NCI-H2227 (cell line): Measurements from ENCODE around the gene MAP1LC3B2.

Experiments
- DNase-seq: peaks from one replicate; lab custom pipeline; 2025; ENCODE audit not compliant: unreplicated experiment; lab: John Stamatoyannopoulos, UW

Gene MAP1LC3B2

GRCh38 chr12:116559162-116559935, at the start of gene MAP1LC3B2:
TSS of gene MAP1LC3B2 (plus strand) at chr12:116559381. CDS start at chr12:116575943, 16,562 bp downstream.
- no peak for DNase-seq

- no peak for DNase-seq
Observed at GRCh38 chr12:116513944-116514343, 45.2 kb upstream of the MAP1LC3B2 start.

GRCh38 chr12:116515684-116516083, 43.5 kb upstream of the MAP1LC3B2 start:
- DNase-seq, result no peak

GRCh38 chr12:116516657-116517056, 42.5 kb upstream of the MAP1LC3B2 start:
- DNase-seq, result no peak

GRCh38 chr12:116517431-116518045, 41.6 kb upstream of the MAP1LC3B2 start:
- no peak for DNase-seq

GRCh38 chr12:116520225-116520760, 38.9 kb upstream of the MAP1LC3B2 start:
- no peak for DNase-seq

- DNase-seq, result no peak
Observed at GRCh38 chr12:116520801-116521471, 38.2 kb upstream of the MAP1LC3B2 start.

GRCh38 chr12:116524311-116524710, 34.9 kb upstream of the MAP1LC3B2 start:
- DNase-seq, result no peak

- DNase-seq, result no peak
Observed at GRCh38 chr12:116524964-116525379, 34.2 kb upstream of the MAP1LC3B2 start.

- DNase-seq, result no peak
Observed at GRCh38 chr12:116525418-116526001, 33.7 kb upstream of the MAP1LC3B2 start.

- no peak for DNase-seq
Observed at GRCh38 chr12:116528065-116528464, 31.1 kb upstream of the MAP1LC3B2 start.

- no peak for DNase-seq
Observed at GRCh38 chr12:116528498-116528897, 30.7 kb upstream of the MAP1LC3B2 start.

- DNase-seq, result no peak
Observed at GRCh38 chr12:116529048-116529447, 30.1 kb upstream of the MAP1LC3B2 start.

- no peak for DNase-seq
Observed at GRCh38 chr12:116529686-116530085, 29.5 kb upstream of the MAP1LC3B2 start.

GRCh38 chr12:116532428-116532827, 26.8 kb upstream of the MAP1LC3B2 start:
- DNase-seq, result no peak

- DNase-seq, result no peak
Observed at GRCh38 chr12:116532986-116533342, 26.2 kb upstream of the MAP1LC3B2 start.

- peak; percentile 91 for DNase-seq
Observed at GRCh38 chr12:116533343-116534251, 25.6 kb upstream of the MAP1LC3B2 start.

GRCh38 chr12:116534311-116535121, 24.7 kb upstream of the MAP1LC3B2 start:
- peak; percentile 62 for DNase-seq

GRCh38 chr12:116535241-116535640, 23.9 kb upstream of the MAP1LC3B2 start:
- no peak for DNase-seq
